AG10803 (cell line): ENCODE measurements around the gene SHROOM2.

ENCODE experiments used
- DNase-seq: peaks from one replicate; pipeline ENCODE4 v3.0.0; 2010; ENCODE audit warnings: low read depth
- H3K4me3 ChIP-seq: 2 replicates; pipeline ENCODE4 v1.5.1; 2011; ENCODE audit warnings: mild to moderate bottlenecking, low read length, control low read depth
- CTCF ChIP-seq: conservative IDR thresholded peaks from 2 replicates; pipeline ENCODE4 v1.5.1; 2011; ENCODE audit warnings: mild to moderate bottlenecking, low read length, control low read depth, inconsistent platforms

SHROOM2 gene

GRCh38 chrX:9884031-9884779 lies 98.0 kb downstream of the SHROOM2 start:
- no peak for TF ChIP-seq CTCF
- no peak for DNase-seq
- no peak overlapping the region for H3K4me3 ChIP-seq

GRCh38 chrX:9885150-9885549 lies 98.9 kb downstream of the SHROOM2 start:
- H3K4me3 ChIP-seq, result no peak overlapping the region
- peak; percentile 76 for TF ChIP-seq CTCF
- DNase-seq, result peak; percentile 51

- no peak for TF ChIP-seq CTCF
- H3K4me3 ChIP-seq, result no peak overlapping the region
- DNase-seq, result no peak
These were observed 101.5 kb downstream of the SHROOM2 start for GRCh38 chrX:9887659-9888297.

- DNase-seq, result peak; percentile 36
- TF ChIP-seq CTCF, result no peak
- no peak overlapping the region for H3K4me3 ChIP-seq
These were observed 102.8 kb downstream of the SHROOM2 start for GRCh38 chrX:9888953-9889470.

- DNase-seq, result no peak
- TF ChIP-seq CTCF, result no peak
- H3K4me3 ChIP-seq, result no peak overlapping the region
These were observed 104.5 kb downstream of the SHROOM2 start for GRCh38 chrX:9890681-9891091.

- H3K4me3 ChIP-seq, result no peak overlapping the region
- no peak for DNase-seq
- TF ChIP-seq CTCF, result no peak
These were observed 109.1 kb downstream of the SHROOM2 start for GRCh38 chrX:9895225-9895912.
